H1 (cell line): Measurements from ENCODE around the gene TRAPPC8.

Source experiments
- JUND ChIP-seq: IDR thresholded peaks from 2 replicates; pipeline ENCODE4 v1.6.1; 2011; ENCODE audit warnings: mild to moderate bottlenecking, improper control_type of control experiment, low read length
- MAFK ChIP-seq: IDR thresholded peaks from 2 replicates; pipeline ENCODE4 v1.6.1; 2012; ENCODE audit warnings: low read depth, mild to moderate bottlenecking, improper control_type of control experiment, low read length
- POLR2A ChIP-seq, 2 experiments: IDR thresholded peaks; 1 replicate in 1 of 2; 2 replicates in 1 of 2; pipeline ENCODE4 v1.6.1; 2011; ENCODE audit warnings: low read depth in 2 of 2, low read length in 2 of 2, mild to moderate bottlenecking in 2 of 2; ENCODE audit errors: control extremely low read depth in 1 of 2
- RXRA ChIP-seq: IDR thresholded peaks from 2 replicates; pipeline ENCODE4 v1.6.1; 2011; ENCODE audit warnings: low read depth, mild to moderate bottlenecking, low read length, moderate library complexity; ENCODE audit not compliant: insufficient read depth

GRCh38 chr18:31957728-31958127 lies 14.8 kb upstream of the TRAPPC8 start:
- no peak for TF ChIP-seq JUND
- TF ChIP-seq MAFK: no peak
- no peak for TF ChIP-seq POLR2A (IDR thresholded peaks at IDR 0.05; ENCODE audit: control extremely low read depth in 1 of 2, low read depth in 2 of 2, low read length in 2 of 2)
- no peak for TF ChIP-seq RXRA
